Ascending aorta (tissue), 2 donors: ENCODE results near the gene PLEKHO1. TPM values are rescaled to one million over a fixed set of nuclear protein-coding genes. Genes with fewer than 3 reads are reported as not detected.

Experiments used
- DNase-seq, 2 donors: peaks; one replicate each; pipeline ENCODE4 v3.0.0-alpha.2; 2019; ENCODE audit warnings: low spot score in 2 of 2
- H3K27ac ChIP-seq, 2 donors: fragments of 200-600 bp; sonication (generic); one replicate each; pipeline ENCODE4 v1.5.1; 2016 to 2017; ENCODE audit warnings: mild to moderate bottlenecking in 1 of 2
- H3K27me3 ChIP-seq: fragments of 200-600 bp; sonication (generic); one replicate; pipeline ENCODE4 v1.5.1; 2017
- H3K36me3 ChIP-seq, 2 donors: fragments of 200-600 bp; sonication (generic); one replicate each; pipeline ENCODE4 v1.5.1; 2016
- H3K4me1 ChIP-seq, 2 donors: fragments of 200-600 bp; sonication (generic); one replicate each; pipeline ENCODE4 v1.5.1; 2016 to 2017; ENCODE audit warnings: mild to moderate bottlenecking in 1 of 2
- H3K4me3 ChIP-seq, 2 donors: fragments of 200-600 bp; sonication (generic); one replicate each; pipeline ENCODE4 v1.5.1; 2016 to 2017; ENCODE audit warnings: mild to moderate bottlenecking in 1 of 2
- H3K9me3 ChIP-seq, 2 donors: fragments of 200-600 bp; sonication (generic); one replicate each; pipeline ENCODE4 v1.5.1; 2016
- CTCF ChIP-seq, 3 experiments: fragments of 200-600 bp in 2 of 3; fragments of 450-650 bp in 1 of 3; sonication (generic) in 2 of 3; IDR thresholded peaks; one replicate each; pipeline ENCODE4 v1.5.1; 2016 to 2019; ENCODE audit warnings: antibody characterized with exemption in 3 of 3, mild to moderate bottlenecking in 1 of 3, moderate library complexity in 1 of 3
- intact Hi-C: fragments of 100-400 bp; cut with DNase I; formaldehyde crosslinking; loops from one replicate; pipeline ENCODE4 v1.15.1; 2023
- total RNA-seq: library from RNA; depleted of rRNA; stranded (reverse); fragments of >200 nt; gene quantifications from one replicate; pipeline ENCODE4 v1.1.0, GENCODE V29; 2016

PLEKHO1 gene
- total RNA-seq, 1 donor from 2014 or later = 88.9 TPM

GRCh38 chr1:150111670-150112069 is 38.0 kb upstream of the PLEKHO1 start:
- no peak for DNase-seq
- Histone ChIP-seq H3K9me3 (no peaks in the 10 kb centered on the region), H3K27ac (peak overlapping the region; percentile 51 to 64), H3K4me1 (no peaks in the 10 kb centered on the region), H3K4me3 (peak overlapping the region in 1 of 2 donors; percentile 45), H3K27me3 (no peaks in the 10 kb centered on the region), H3K36me3 (peaks cover 9% of the 10 kb centered on the region in 2 donors)
- TF ChIP-seq CTCF (IDR thresholded peaks at IDR 0.05) = no peak
- intact Hi-C loops = no loop called here

- H3K9me3 ChIP-seq = no peaks in the 10 kb centered on the region
- TF ChIP-seq CTCF (IDR thresholded peaks at IDR 0.05) = no peak
- H3K27me3 ChIP-seq = no peaks in the 10 kb centered on the region
- no peak overlapping the region for H3K27ac ChIP-seq
- H3K36me3 ChIP-seq = peaks cover 9% of the 10 kb centered on the region in 2 donors
- H3K4me1 ChIP-seq = no peaks in the 10 kb centered on the region
- DNase-seq = no peak
- H3K4me3 ChIP-seq = no peak overlapping the region
- intact Hi-C loops = no loop called here
Observed at GRCh38 chr1:150115121-150115520, 34.6 kb upstream of the PLEKHO1 start.

GRCh38 chr1:150118716-150119115 is 31.0 kb upstream of the PLEKHO1 start:
- DNase-seq = no peak
- no peaks in the 10 kb centered on the region for H3K27me3 ChIP-seq

GRCh38 chr1:150121236-150121862 is 28.4 kb upstream of the PLEKHO1 start:
- Histone ChIP-seq H3K4me3 (no peak overlapping the region), H3K4me1 (no peaks in the 10 kb centered on the region), H3K36me3 (peaks cover 0 to 6% of the 10 kb centered on the region in 2 donors), H3K9me3 (no peaks in the 10 kb centered on the region), H3K27ac (no peak overlapping the region), H3K27me3 (no peaks in the 10 kb centered on the region)
- no peak for TF ChIP-seq CTCF (IDR thresholded peaks at IDR 0.05)
- DNase-seq = no peak
- intact Hi-C loops = no loop called here

More at GRCh38 chr1:150118716-150119115, 31.0 kb upstream of the PLEKHO1 start:
- Histone ChIP-seq H3K4me3 (no peak overlapping the region), H3K9me3 (no peaks in the 10 kb centered on the region), H3K36me3 (peaks cover 5 to 14% of the 10 kb centered on the region in 2 donors), H3K4me1 (no peaks in the 10 kb centered on the region), H3K27ac (no peak overlapping the region)
- intact Hi-C loops = no loop called here
- TF ChIP-seq CTCF (IDR thresholded peaks at IDR 0.05) = no peak

GRCh38 chr1:150126811-150127210 is 22.9 kb upstream of the PLEKHO1 start:
- H3K27ac ChIP-seq = no peak overlapping the region
- DNase-seq = no peak
- no peaks in the 10 kb centered on the region for H3K4me1 ChIP-seq
- H3K4me3 ChIP-seq = no peak overlapping the region
- H3K36me3 ChIP-seq = peaks cover 0 to 5% of the 10 kb centered on the region in 2 donors
- no peaks in the 10 kb centered on the region for H3K9me3 ChIP-seq
- no peak for TF ChIP-seq CTCF (IDR thresholded peaks at IDR 0.05)
- H3K27me3 ChIP-seq = no peaks in the 10 kb centered on the region
- intact Hi-C loops = no loop called here

GRCh38 chr1:150127464-150127863 is 22.3 kb upstream of the PLEKHO1 start:
- intact Hi-C loops = no loop called here
- Histone ChIP-seq H3K4me1 (no peaks in the 10 kb centered on the region), H3K27me3 (no peaks in the 10 kb centered on the region), H3K9me3 (no peaks in the 10 kb centered on the region), H3K27ac (no peak overlapping the region), H3K4me3 (no peak overlapping the region), H3K36me3 (no peaks in the 10 kb centered on the region)
- DNase-seq = no peak
- TF ChIP-seq CTCF (IDR thresholded peaks at IDR 0.05) = no peak
